Endothelial cell of umbilical vein (primary cell): Measurements from ENCODE around the gene ACTR2. TPM values are rescaled to one million over a fixed set of nuclear protein-coding genes. Genes with fewer than 3 reads are reported as not detected.

ENCODE experiments used
- BruUV-seq: library from RNA; stranded (reverse); fragments of 400-500 nt; replicated peaks from 2 replicates; lab custom pipeline; 2021; lab: Mats Ljungman, UMichigan
- CTCF ChIA-PET: fragments of 300-600, 350-600 bp; sonication (Branson Sonifier 250); formaldehyde crosslinking; loops from one replicate; lab custom pipeline; 2021; ENCODE audit warnings: antibody characterized with exemption, inconsistent platforms; lab: Charles Lee
- POLR2A ChIA-PET: fragments of 300-600, 350-600 bp; sonication (Branson Sonifier 250); formaldehyde crosslinking; loops from one replicate; lab custom pipeline; 2021; ENCODE audit warnings: antibody characterized with exemption, inconsistent platforms; lab: Charles Lee
- DNase-seq: peaks from one replicate; pipeline ENCODE4 v3.0.0-alpha.2; 2011; ENCODE audit warnings: low read depth, low spot score
- FAIRE-seq: peaks from 2 replicates; lab custom pipeline; 2011; peaks lifted over from hg19 to GRCh38; lab: Jason Lieb, UNC
- H2AFZ ChIP-seq: 2 replicates; pipeline ENCODE4 v1.6.0; 2012; ENCODE audit warnings: low read depth, low read length, control low read depth, inconsistent platforms
- H3K27ac ChIP-seq: 2 replicates; pipeline ENCODE4 v1.5.1; 2011; ENCODE audit warnings: low read depth, mild to moderate bottlenecking, control low read depth, low read length, moderate library complexity; ENCODE audit not compliant: insufficient read depth
- H3K27me3 ChIP-seq, 2 experiments: 2 replicates each; pipeline versions ENCODE4 v1.6.0 to v1.6.1; 2011; ENCODE audit warnings: low read length in 2 of 2, mixed read lengths in 1 of 2; ENCODE audit not compliant: control insufficient read depth in 2 of 2, insufficient read depth in 2 of 2
- H3K36me3 ChIP-seq, 2 experiments: 2 replicates in 1 of 2; 3 replicates in 1 of 2; pipeline ENCODE4 v1.5.1; 2011; ENCODE audit warnings: low read length in 2 of 2, mild to moderate bottlenecking in 1 of 2, moderate library complexity in 1 of 2; ENCODE audit not compliant: control insufficient read depth in 2 of 2, insufficient read depth in 2 of 2; ENCODE audit errors: extremely low read depth in 1 of 2
- H3K4me1 ChIP-seq: 3 replicates; pipeline ENCODE4 v1.5.1; 2011; ENCODE audit warnings: mild to moderate bottlenecking, low read length; ENCODE audit not compliant: control insufficient read depth, insufficient read depth; ENCODE audit errors: extremely low read depth
- H3K4me2 ChIP-seq: 2 replicates; pipeline ENCODE4 v1.6.1; 2011; ENCODE audit warnings: low read length, control low read depth, mixed read lengths; ENCODE audit not compliant: insufficient read depth
- H3K4me3 ChIP-seq, 3 experiments: fragments of 200-600 bp in 1 of 3; sonication (generic), shearing (Covaris generic) in 1 of 3; replicated peaks in 1 of 3; 2 replicates each; pipeline ENCODE4 v1.5.1; 2011 to 2016; ENCODE audit warnings: control low read depth in 3 of 3, low read length in 3 of 3, mild to moderate bottlenecking in 2 of 3, inconsistent platforms in 1 of 3, low read depth in 1 of 3, moderate library complexity in 1 of 3; ENCODE audit not compliant: insufficient read depth in 1 of 3
- H3K79me2 ChIP-seq: 2 replicates; pipeline ENCODE4 v1.6.0; 2012; ENCODE audit warnings: low read length, inconsistent platforms; ENCODE audit not compliant: control insufficient read depth, insufficient read depth
- H3K9ac ChIP-seq: replicated peaks from 2 replicates; pipeline ENCODE3; 2011; ENCODE audit warnings: low read length, control low read depth; ENCODE audit not compliant: insufficient read depth; ENCODE audit errors: extremely low read depth
- H3K9me1 ChIP-seq: replicated peaks from 3 replicates; pipeline ENCODE4 v1.6.0; 2011; ENCODE audit warnings: mild to moderate bottlenecking, low read length; ENCODE audit not compliant: control insufficient read depth, insufficient read depth; ENCODE audit errors: extremely low read depth
- H3K9me3 ChIP-seq: replicated peaks from 2 replicates; pipeline ENCODE4 v1.5.1; 2012; ENCODE audit warnings: low read length, inconsistent platforms; ENCODE audit not compliant: control insufficient read depth, insufficient read depth
- H4K20me1 ChIP-seq: replicated peaks from 2 replicates; pipeline ENCODE3; 2011; ENCODE audit warnings: mild to moderate bottlenecking, low read length; ENCODE audit not compliant: control insufficient read depth, insufficient read depth; ENCODE audit errors: extremely low read depth
- CTCF ChIP-seq, 2 donors: IDR thresholded peaks; 1 replicate in 1 of 2; 2 replicates in 1 of 2; pipeline ENCODE4 v1.5.1; 2011; ENCODE audit warnings: low read length in 2 of 2, mild to moderate bottlenecking in 2 of 2, moderate library complexity in 2 of 2, control low read depth in 1 of 2, inconsistent platforms in 1 of 2, low read depth in 1 of 2; ENCODE audit not compliant: insufficient read depth in 1 of 2; ENCODE audit errors: extremely low read depth in 1 of 2
- EZH2 ChIP-seq: IDR thresholded peaks from 2 replicates; pipeline ENCODE4 v1.6.1; 2012; ENCODE audit warnings: borderline replicate concordance, low read depth, mild to moderate bottlenecking, moderate library complexity, low read length, inconsistent platforms; ENCODE audit not compliant: severe bottlenecking
- FOS ChIP-seq: IDR thresholded peaks from 2 replicates; pipeline ENCODE4 v1.6.1; 2011; ENCODE audit warnings: mild to moderate bottlenecking, low read length, moderate library complexity, borderline replicate concordance; ENCODE audit not compliant: insufficient read depth
- GATA2 ChIP-seq: IDR thresholded peaks from 2 replicates; pipeline ENCODE4 v1.7.0; 2011; ENCODE audit warnings: low read depth, mild to moderate bottlenecking, moderate library complexity, mixed read lengths, low read length; ENCODE audit not compliant: insufficient read length, insufficient read depth
- JUN ChIP-seq: IDR thresholded peaks from 2 replicates; pipeline ENCODE4 v1.6.1; 2011; ENCODE audit warnings: borderline replicate concordance, low read depth; ENCODE audit not compliant: insufficient read length, insufficient read depth
- MYC ChIP-seq: IDR thresholded peaks from one replicate; pipeline ENCODE4 v1.6.1; 2011; ENCODE audit warnings: mild to moderate bottlenecking, low read depth, low read length
- POLR2A ChIP-seq: IDR thresholded peaks from 2 replicates; pipeline ENCODE4 v1.6.1; 2012; ENCODE audit warnings: low read depth, mild to moderate bottlenecking, control low read depth, low read length
- POLR2AphosphoS5 ChIP-seq: IDR thresholded peaks from 2 replicates; pipeline ENCODE4 v1.6.1; 2012; ENCODE audit warnings: low read depth, mild to moderate bottlenecking, control low read depth, low read length, moderate library complexity; ENCODE audit not compliant: insufficient read depth
- dilution Hi-C: fragments of 300-500 bp; cut with MboI; formaldehyde crosslinking; loops from one replicate; pipeline ENCODE4 v1.15.0; 2019; ENCODE audit warnings: low sequenced_read_pairs; ENCODE audit not compliant: extremely low pct_ligation_motif_present
- intact Hi-C: fragments of 100-400 bp; cut with micrococcal nuclease; formaldehyde crosslinking; loops from one replicate; pipeline ENCODE4 v1.10.0; 2022
- polyA plus RNA-seq, 4 experiments: library from polyadenylated mRNA; depleted of rRNA in 3 of 4; stranded (reverse) in 3 of 4; unstranded in 1 of 4; fragments of >200 nt; gene quantifications; 2 replicates each; pipeline versions ENCODE4 v1.2.1 to v1.2.3, GENCODE V29; 2011 to 2012; ENCODE audit warnings: missing spikeins in 1 of 4
- total RNA-seq: library from RNA; stranded (reverse); gene quantifications from 2 replicates; pipeline ENCODE4 v1.2.3, GENCODE V29; 2021
- TF ChIP-seq, protein P1 (sequence below): IDR thresholded peaks from 2 replicates; pipeline ENCODE4 v1.6.1; 2011; ENCODE audit not compliant: insufficient read depth, insufficient read length

ACTR2 gene
- total and polyA plus RNA-seq, 2 donors (not counting 3 experiments of a cell fraction or from before 2014, with no cell fraction given): 48.7 to 287 TPM

GRCh38 chr2:65268957-65269356, 41.3 kb downstream of the ACTR2 start:
- no peak for DNase-seq
- H3K36me3 ChIP-seq: peaks cover 19 to 24% of the 10 kb centered on the region in 2 experiments
- no peak overlapping the region for H2AFZ ChIP-seq
- no peak overlapping the region for H3K27ac ChIP-seq
- peaks cover 8% of the 10 kb centered on the region for H3K79me2 ChIP-seq
- no peaks in the 10 kb centered on the region for H3K9me1 ChIP-seq
- TF ChIP-seq POLR2A (no peak), FOS (no peak), GATA2 (no peak), JUN (no peak), POLR2AphosphoS5 (no peak), CTCF (IDR thresholded peaks at IDR 0.05; ENCODE audit: extremely low read depth in 1 of 2, insufficient read depth in 1 of 2, low read depth in 1 of 2, low read length in 2 of 2) (no peak), MYC (no peak), EZH2 (no peak)
- TF ChIP-seq, protein P1, sequence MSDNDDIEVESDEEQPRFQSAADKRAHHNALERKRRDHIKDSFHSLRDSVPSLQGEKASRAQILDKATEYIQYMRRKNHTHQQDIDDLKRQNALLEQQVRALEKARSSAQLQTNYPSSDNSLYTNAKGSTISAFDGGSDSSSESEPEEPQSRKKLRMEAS: no peak
- FAIRE-seq: no peak
- no TSS peak for BruUV-seq
- no peak overlapping the region for H3K4me3 ChIP-seq
- intact Hi-C loops: no loop called here
- H3K27me3 ChIP-seq: no peaks in the 10 kb centered on the region
- no peak overlapping the region for H3K9ac ChIP-seq
- ChIA-PET POLR2A (no interaction called here), CTCF (no interaction called here)
- no peaks in the 10 kb centered on the region for H3K9me3 ChIP-seq
- dilution Hi-C loops: no loop called here
- H4K20me1 ChIP-seq: peaks cover 15% of the 10 kb centered on the region
- H3K4me2 ChIP-seq: no peak overlapping the region
- H3K4me1 ChIP-seq: peaks cover 2% of the 10 kb centered on the region
